Duodenal mucosa (tissue), 2 donors: ENCODE results near the gene CCBE1.

Experiments used
- H3K27ac ChIP-seq: one replicate; pipeline ENCODE4 v1.7.0; 2013; ENCODE audit warnings: low read depth, low read length
- H3K27me3 ChIP-seq, 2 donors: one replicate each; pipeline ENCODE4 v1.7.0; 2013; ENCODE audit warnings: low read length in 2 of 2, control low read depth in 1 of 2; ENCODE audit not compliant: insufficient read depth in 2 of 2, control insufficient read depth in 1 of 2
- H3K36me3 ChIP-seq, 2 donors: one replicate each; pipeline ENCODE4 v1.7.0; 2013; ENCODE audit warnings: low read length in 2 of 2, control low read depth in 1 of 2; ENCODE audit not compliant: insufficient read depth in 2 of 2, control insufficient read depth in 1 of 2
- H3K4me1 ChIP-seq, 2 donors: one replicate each; pipeline ENCODE4 v1.7.0; 2013; ENCODE audit warnings: low read length in 2 of 2, control low read depth in 1 of 2; ENCODE audit not compliant: insufficient read depth in 2 of 2, control insufficient read depth in 1 of 2
- H3K4me3 ChIP-seq, 2 donors: one replicate each; pipeline ENCODE4 v1.7.0; 2013; ENCODE audit warnings: low read length in 2 of 2, low read depth in 1 of 2
- H3K9ac ChIP-seq, 2 donors: one replicate each; pipeline ENCODE4 v1.7.0; 2013; ENCODE audit warnings: low read length in 2 of 2, low read depth in 1 of 2
- H3K9me3 ChIP-seq, 2 donors: one replicate each; pipeline ENCODE4 v1.7.0; 2013; ENCODE audit warnings: low read length in 2 of 2, control low read depth in 1 of 2; ENCODE audit not compliant: control insufficient read depth in 1 of 2

The CCBE1 gene

GRCh38 chr18:59432803-59433597 lies 264.2 kb downstream of the CCBE1 start:
- Histone ChIP-seq H3K4me1 (no peaks in the 10 kb centered on the region), H3K36me3 (no peaks in the 10 kb centered on the region), H3K9me3 (no peaks in the 10 kb centered on the region), H3K27ac (no peak overlapping the region), H3K27me3 (no peaks in the 10 kb centered on the region), H3K9ac (no peak overlapping the region), H3K4me3 (no peak overlapping the region)

- Histone ChIP-seq H3K9me3 (no peaks in the 10 kb centered on the region), H3K9ac (no peak overlapping the region), H3K36me3 (no peaks in the 10 kb centered on the region), H3K27ac (no peak overlapping the region), H3K27me3 (no peaks in the 10 kb centered on the region), H3K4me3 (no peak overlapping the region), H3K4me1 (no peaks in the 10 kb centered on the region)
These were observed 266.1 kb downstream of the CCBE1 start for GRCh38 chr18:59431131-59431530.

- Histone ChIP-seq H3K4me3 (no peak overlapping the region), H3K9me3 (no peaks in the 10 kb centered on the region), H3K9ac (no peak overlapping the region), H3K4me1 (no peaks in the 10 kb centered on the region), H3K36me3 (no peaks in the 10 kb centered on the region), H3K27ac (no peak overlapping the region), H3K27me3 (no peaks in the 10 kb centered on the region)
These were observed 267.6 kb downstream of the CCBE1 start for GRCh38 chr18:59429608-59430007.

- Histone ChIP-seq H3K9me3 (no peaks in the 10 kb centered on the region), H3K4me1 (no peaks in the 10 kb centered on the region), H3K9ac (no peak overlapping the region), H3K27me3 (no peaks in the 10 kb centered on the region), H3K36me3 (no peaks in the 10 kb centered on the region), H3K27ac (no peak overlapping the region), H3K4me3 (no peak overlapping the region)
These were observed 269.2 kb downstream of the CCBE1 start for GRCh38 chr18:59428018-59428417.

DNA sequence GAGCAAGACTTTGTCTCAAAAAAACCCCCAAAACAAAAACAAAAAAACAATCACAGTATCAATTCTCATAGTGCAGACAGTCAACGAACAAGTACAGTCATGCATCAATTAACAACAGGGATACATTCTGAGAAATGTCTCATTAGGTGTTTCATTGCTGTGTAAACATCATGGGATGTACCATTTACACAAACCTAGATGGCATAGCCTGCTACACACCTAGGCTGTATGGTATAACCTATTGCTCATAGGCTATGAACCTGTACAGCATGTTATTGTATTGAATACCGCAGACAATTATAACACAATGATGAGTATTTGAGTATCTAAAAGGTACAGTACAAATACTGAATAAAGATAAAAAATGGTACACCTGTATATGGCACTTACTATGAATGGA lies 270.4 kb downstream of the CCBE1 start:
- Histone ChIP-seq H3K9ac (no peak overlapping the region), H3K9me3 (no peaks in the 10 kb centered on the region), H3K27ac (no peak overlapping the region), H3K4me3 (no peak overlapping the region), H3K4me1 (no peaks in the 10 kb centered on the region), H3K27me3 (no peaks in the 10 kb centered on the region), H3K36me3 (no peaks in the 10 kb centered on the region)

- no peaks in the 10 kb centered on the region for H3K9me3 ChIP-seq
- no peaks in the 10 kb centered on the region for H3K36me3 ChIP-seq
- H3K9ac ChIP-seq: no peak overlapping the region
- H3K27ac ChIP-seq: no peak overlapping the region
- no peaks in the 10 kb centered on the region for H3K27me3 ChIP-seq
- no peak overlapping the region for H3K4me3 ChIP-seq
- H3K4me1 ChIP-seq: no peaks in the 10 kb centered on the region
These were observed 274.0 kb downstream of the CCBE1 start for GRCh38 chr18:59423259-59423658.

DNA sequence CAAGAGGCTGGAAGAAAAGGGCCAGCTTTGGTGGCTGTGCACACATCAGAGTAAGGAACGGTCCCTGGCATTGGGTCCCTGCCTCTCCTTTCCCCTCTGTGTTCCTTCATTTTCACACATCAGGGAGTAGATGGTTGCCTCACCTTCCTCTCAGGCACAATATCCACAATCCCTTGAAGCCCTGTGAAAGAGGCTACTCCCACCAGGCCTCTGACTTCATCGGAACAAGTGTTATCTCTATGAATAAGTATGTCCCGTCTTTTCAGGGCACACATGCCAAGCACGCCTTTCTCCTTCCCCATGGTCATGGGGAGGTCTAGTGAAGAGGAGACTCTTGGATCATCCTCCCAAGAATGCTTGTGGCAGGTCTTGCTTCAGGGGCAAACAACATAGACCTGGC lies 277.0 kb downstream of the CCBE1 start:
- Histone ChIP-seq H3K36me3 (no peaks in the 10 kb centered on the region), H3K27ac (no peak overlapping the region), H3K9ac (no peak overlapping the region), H3K4me3 (no peak overlapping the region), H3K4me1 (no peaks in the 10 kb centered on the region), H3K27me3 (no peaks in the 10 kb centered on the region), H3K9me3 (no peaks in the 10 kb centered on the region)

DNA sequence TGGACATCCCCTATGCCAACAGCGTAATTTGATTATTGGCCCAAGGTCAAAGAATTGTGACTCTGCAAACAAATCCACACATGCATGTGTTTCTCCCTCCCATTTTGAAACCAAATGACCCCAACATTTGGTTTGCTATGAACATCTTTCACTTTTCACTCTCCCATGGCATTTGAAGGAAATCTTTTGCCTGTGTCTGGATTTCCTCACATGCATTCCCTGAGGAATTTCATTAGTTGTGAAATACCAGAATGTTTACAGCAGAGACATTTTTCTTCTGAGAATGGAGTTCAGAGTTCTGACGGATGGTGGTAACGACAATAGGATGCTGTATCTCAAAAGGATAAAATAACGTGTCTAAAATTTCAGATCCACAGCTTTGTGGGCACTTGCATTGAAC lies 277.8 kb downstream of the CCBE1 start:
- Histone ChIP-seq H3K4me3 (no peak overlapping the region), H3K9ac (no peak overlapping the region), H3K27ac (no peak overlapping the region), H3K27me3 (no peaks in the 10 kb centered on the region), H3K36me3 (no peaks in the 10 kb centered on the region), H3K9me3 (no peaks in the 10 kb centered on the region), H3K4me1 (no peaks in the 10 kb centered on the region)

- Histone ChIP-seq H3K27ac (no peak overlapping the region), H3K9me3 (no peaks in the 10 kb centered on the region), H3K9ac (no peak overlapping the region), H3K4me1 (no peaks in the 10 kb centered on the region), H3K4me3 (no peak overlapping the region), H3K27me3 (no peaks in the 10 kb centered on the region), H3K36me3 (no peaks in the 10 kb centered on the region)
These were observed 280.4 kb downstream of the CCBE1 start for GRCh38 chr18:59416818-59417217.

DNA sequence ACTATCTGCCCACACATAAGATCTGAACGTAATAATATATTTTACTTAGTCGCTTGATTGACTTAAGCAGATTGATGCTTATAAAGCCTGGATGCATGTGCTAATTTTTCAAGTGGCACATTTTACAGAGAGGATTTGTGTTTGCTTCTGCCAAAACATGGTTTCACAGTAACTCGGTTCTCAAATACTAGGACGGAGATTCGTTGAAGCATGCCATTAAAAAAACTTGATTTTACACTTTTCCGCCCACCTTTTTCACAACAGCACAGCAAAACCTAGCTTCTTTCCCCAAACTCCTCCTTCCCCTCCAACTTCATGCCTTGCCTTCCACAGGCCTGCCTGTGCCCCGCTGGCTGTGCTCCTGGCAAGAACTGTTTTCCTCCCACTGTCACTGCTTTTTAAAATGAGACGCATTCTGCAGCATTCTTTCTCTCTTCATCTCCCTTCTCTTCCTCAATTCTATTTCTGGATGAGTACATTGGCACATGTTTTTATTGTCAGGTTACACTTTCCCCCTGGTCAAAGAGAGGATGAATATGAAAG lies 283.0 kb downstream of the CCBE1 start:
- no peaks in the 10 kb centered on the region for H3K4me1 ChIP-seq
- H3K36me3 ChIP-seq: no peaks in the 10 kb centered on the region
- H3K9ac ChIP-seq: no peak overlapping the region
- H3K27ac ChIP-seq: no peak overlapping the region
- H3K4me3 ChIP-seq: no peak overlapping the region
- H3K27me3 ChIP-seq: no peaks in the 10 kb centered on the region
- H3K9me3 ChIP-seq: no peaks in the 10 kb centered on the region
